ENCODE data around the gene FER.

DNA sequence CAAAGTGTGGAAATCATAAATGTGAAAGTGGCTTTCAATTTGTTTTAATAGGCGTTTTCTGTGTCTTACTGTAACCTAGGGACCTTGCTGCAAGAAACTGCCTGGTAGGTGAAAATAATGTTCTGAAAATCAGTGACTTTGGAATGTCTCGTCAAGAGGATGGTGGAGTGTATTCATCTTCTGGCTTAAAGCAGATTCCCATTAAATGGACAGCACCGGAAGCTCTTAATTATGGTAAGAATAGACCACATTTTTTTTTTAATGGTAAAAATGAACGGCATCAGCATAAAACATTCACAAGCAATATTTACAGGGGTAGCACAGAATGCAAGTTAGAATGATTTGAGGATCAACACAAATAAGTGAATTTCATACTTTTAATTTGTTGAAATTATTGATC is 433.0 kb downstream of the FER start:
- TF ChIP-seq POLR2AphosphoS5 (IDR thresholded peaks at IDR 0.05; ENCODE audit: low read length) (no peak), BRCA1 (IDR thresholded peaks at IDR 0.05; ENCODE audit: low read depth, low read length) (no peak), ZBED1 (IDR thresholded peaks at IDR 0.05; ENCODE audit: borderline replicate concordance) (no peak), HCFC1 (IDR thresholded peaks at IDR 0.05; ENCODE audit: low read length) (no peak), MTA3 (IDR thresholded peaks at IDR 0.05; ENCODE audit: borderline replicate concordance, low read length) (no peak), EP300 (IDR thresholded peaks at IDR 0.05; ENCODE audit: borderline replicate concordance in 1 of 2, control insufficient read depth in 1 of 2, low read depth in 2 of 2, low read length in 2 of 2) (no peak)
- TF ChIP-seq, protein P1, sequence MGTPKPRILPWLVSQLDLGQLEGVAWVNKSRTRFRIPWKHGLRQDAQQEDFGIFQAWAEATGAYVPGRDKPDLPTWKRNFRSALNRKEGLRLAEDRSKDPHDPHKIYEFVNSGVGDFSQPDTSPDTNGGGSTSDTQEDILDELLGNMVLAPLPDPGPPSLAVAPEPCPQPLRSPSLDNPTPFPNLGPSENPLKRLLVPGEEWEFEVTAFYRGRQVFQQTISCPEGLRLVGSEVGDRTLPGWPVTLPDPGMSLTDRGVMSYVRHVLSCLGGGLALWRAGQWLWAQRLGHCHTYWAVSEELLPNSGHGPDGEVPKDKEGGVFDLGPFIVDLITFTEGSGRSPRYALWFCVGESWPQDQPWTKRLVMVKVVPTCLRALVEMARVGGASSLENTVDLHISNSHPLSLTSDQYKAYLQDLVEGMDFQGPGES (IDR thresholded peaks at IDR 0.05) = no peak
